ELR (cell line): ENCODE results near the gene KIFC3.
A peak's percentile ranks its signal among the peaks of the same experiment; 100 is the strongest.
"Not testable (repeated sequence)": the region's sequence is repeated elsewhere in the genome, so short reads cannot be mapped to it uniquely, and the experiment has no call there.

Experiments used
- DNase-seq: peaks from one replicate; pipeline ENCODE4 v3.0.0-alpha.2; 2015; ENCODE audit warnings: low read depth

The KIFC3 gene

DNA sequence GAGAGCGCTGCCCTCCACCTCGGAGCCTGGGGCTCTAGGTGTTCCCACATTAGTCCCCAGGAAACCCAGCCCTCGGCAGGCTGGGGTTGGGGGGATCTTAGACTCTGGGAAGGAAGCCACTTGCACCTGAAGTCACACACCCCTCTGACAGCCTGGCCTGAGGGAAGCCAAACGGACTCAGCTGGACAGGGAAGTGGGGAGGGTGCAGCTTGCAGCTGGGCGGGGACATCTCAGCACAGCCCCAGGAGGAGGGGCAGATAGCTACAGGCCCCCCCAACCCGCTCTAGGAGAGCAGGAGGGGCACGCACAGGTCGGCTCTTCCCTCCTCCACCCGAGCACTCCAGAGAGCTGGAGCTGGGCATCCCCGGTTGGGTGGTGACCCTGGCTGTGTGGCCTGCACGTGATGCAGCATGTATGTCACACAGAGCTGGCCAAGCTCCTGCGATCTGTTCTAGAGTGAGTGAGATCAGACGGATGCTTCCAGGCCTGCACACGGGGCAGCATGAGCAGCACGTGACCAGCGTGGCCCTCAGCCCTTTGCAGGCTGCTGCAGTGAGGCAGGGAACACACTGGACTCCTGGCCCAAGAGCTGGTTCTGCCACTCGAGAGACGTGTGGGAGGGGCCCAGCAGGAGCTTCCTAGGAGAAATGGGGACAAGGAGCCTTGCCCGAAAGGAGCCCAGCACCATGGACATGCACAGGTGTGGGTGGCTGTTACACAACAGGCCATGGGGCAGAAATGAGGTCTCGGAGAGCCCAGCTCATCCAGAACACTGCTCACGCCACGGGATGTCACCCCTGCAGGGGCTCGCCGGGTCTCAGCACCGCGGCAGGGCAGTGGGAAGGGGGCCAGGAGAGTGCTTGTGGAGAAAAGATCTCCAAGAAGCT is 15.4 kb downstream of the KIFC3 start:
- no peak for DNase-seq

DNA sequence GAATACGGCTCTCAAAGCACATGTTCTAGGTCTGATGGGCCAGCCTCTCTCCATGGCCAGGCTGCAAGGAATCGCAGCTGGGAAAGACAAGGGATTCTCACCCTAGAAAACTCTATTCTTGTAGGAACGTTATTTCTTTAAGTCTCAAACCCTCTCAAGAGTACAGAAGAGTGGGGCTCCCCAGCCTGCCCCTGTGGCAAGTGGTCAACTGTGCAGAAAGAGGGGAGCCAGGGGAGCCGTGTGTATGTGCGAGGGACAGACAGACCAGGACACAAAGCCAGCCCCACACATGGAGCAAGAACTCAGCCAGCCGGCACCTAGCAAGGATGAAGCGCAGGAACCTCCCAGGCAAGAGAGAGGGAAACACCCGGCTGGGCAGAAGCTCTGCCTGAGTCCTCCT is 16.4 kb downstream of the KIFC3 start:
- no peak for DNase-seq

DNA sequence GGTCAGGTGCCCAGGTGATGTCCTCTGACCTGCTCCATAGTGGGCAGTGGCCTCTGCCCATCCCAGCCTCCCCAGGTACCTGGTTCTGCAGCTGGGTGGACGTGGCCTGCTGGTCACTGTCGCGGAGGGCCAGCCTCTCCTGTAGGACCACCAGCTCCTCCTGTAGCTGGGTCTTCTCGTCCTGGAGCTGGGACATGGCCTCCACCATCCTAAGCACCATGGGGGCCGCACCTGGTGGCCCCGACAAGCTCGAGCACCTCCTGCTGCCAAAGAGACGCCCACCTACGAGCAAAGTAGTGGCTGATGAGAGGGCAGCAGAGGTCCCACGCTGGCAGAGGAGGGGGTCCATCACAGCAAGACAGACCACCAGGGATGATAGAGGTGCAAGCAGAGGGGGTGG is 16.9 kb downstream of the KIFC3 start:
- DNase-seq = no peak

DNA sequence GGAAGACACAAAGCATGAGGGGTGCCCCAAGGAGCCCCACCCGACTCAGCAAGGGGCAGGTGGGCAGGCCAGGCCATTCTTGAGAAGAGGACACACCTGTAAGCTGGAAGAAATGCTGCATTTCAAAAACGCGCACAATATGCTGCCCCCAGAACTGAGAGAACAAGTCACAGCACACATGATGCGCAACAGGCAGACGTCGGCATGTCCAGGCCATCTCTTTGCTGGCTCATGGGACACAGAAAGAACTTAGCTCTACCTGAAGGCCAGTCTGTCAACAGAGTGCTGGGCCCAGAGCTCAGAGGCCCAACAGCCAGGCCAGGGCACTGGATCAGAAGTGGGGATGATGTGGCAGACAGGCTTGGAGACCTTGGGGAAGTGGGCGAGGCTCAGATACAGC is 18.0 kb downstream of the KIFC3 start:
- no peak for DNase-seq

DNA sequence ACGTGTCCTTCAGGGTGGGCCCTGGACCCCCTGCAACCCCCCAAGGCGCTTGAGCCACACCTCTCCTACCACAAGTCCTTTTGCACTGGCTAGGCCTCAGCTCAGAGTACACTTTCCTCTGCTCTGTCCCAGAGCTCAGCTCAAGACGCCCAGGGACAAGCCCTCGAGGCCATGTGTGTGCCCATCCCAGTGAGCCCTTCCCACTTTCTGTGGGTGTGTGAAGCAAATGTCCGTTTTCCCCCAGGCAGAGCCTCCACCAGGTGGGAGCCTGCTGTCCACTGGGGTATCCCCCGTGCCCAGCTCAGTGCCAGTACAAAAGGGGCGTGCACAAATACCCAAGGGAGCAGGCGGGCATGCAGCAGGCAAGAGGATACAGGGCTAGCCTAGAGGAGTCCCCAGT is 18.4 kb downstream of the KIFC3 start:
- no peak for DNase-seq

- DNase-seq = no peak
These were observed 19.2 kb downstream of the KIFC3 start for GRCh38 chr16:57783116-57783515.

GRCh38 chr16:57782607-57783055 is 19.7 kb downstream of the KIFC3 start:
- not testable (repeated sequence) for DNase-seq

GRCh38 chr16:57781741-57782606 is 20.3 kb downstream of the KIFC3 start:
- peak; percentile 55 for DNase-seq

DNA sequence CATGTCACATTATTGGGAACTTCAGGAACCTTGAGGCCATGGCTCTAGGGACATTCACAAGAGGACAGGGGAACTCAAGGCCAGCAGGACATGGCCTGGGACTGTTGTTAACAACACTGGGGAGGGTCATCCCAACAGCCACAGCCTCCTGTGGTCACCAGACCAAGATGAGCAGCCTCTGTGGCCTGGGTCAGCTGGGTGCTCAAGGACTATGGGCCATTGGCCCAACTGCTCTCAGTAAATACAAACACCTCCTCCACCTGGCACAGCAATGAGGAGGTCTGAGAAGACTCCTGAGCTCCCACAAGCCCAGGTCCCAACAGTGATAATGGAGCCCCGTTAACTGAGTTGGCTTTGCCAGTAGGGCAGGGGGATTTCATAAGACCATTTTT is 20.9 kb downstream of the KIFC3 start:
- no peak for DNase-seq

GRCh38 chr16:57779836-57780235 is 22.5 kb downstream of the KIFC3 start:
- not testable (repeated sequence) for DNase-seq

DNA sequence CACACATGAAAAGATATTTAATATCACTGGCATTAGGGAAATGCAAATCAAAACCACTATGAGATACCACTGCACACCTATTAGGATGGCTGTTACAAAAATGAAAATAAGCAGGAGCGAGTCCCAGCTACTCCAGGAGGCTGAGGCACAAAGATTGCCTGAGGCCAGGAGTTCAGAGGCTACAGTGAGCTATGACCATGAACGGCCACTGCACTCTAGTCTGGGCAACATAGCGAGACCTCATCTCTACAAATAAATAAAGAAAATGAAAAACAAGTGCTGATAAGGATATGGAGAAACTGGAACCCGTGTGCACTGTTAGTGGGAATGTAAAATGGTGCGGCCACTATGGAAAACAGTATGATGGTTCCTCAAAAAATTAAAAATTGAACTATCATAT is 23.6 kb downstream of the KIFC3 start:
- no peak for DNase-seq

- peak; percentile 24 for DNase-seq
These were observed 26.4 kb downstream of the KIFC3 start for GRCh38 chr16:57775661-57776469.

DNA sequence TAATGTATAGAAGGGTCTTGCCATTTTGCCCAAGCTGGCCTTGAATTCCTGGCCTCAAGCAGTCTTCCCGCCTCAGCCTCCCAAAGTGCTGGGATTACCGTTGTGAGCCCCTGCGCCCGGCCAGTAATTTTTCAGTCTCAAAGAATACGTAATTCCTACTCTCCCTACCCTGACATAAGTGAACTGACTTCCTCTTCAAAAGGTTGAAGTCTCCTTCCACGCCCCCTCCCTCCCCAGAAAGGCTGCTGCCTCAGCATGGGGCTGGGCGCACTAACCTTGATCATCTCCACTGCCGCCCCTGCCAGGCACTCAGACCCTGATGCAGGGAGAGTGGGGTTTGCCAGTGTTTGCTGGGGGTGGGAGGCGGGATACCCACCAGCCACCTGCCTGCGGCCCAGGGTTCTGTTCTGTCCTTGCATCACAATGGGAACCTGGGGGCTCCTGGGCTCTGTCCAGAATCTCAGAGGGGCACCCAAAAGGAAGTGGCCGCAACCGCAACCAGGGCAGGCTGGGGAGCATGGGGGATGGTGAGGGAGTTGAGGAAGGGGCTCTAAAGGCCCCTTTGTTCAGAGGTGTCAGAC is 27.5 kb downstream of the KIFC3 start:
- no peak for DNase-seq

- peak; percentile 72 for DNase-seq
These were observed 28.5 kb downstream of the KIFC3 start for GRCh38 chr16:57773655-57774295.

- DNase-seq = no peak
These were observed 29.3 kb downstream of the KIFC3 start for GRCh38 chr16:57773019-57773418.

GRCh38 chr16:57771141-57771785 is 31.0 kb downstream of the KIFC3 start:
- DNase-seq = no peak

DNA sequence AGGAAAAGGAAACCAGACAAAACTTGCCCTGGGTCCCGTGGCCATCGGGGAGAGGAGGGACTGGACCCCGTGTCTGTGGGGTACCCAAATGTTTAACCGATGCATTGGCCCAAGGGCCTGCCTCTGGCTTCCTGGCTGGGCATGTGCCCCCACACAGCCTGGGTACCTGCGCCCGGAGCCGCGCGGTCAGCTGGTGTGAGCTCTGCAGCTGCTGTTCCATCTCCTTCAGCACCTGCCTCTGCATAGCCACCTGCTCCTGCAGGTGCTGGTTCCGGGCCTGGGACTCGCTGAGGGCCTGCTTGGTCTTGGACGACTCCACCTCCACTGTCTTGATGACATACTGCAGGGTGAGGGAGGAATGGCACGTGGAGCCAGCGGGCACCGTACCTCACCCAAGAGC is 31.9 kb downstream of the KIFC3 start:
- DNase-seq = no peak

- DNase-seq = no peak
These were observed 32.6 kb downstream of the KIFC3 start for GRCh38 chr16:57769541-57770145.

GRCh38 chr16:57766714-57767348 is 35.5 kb downstream of the KIFC3 start:
- no peak for DNase-seq
